Coronary artery (tissue), 2 donors: ENCODE data around the gene SOX21.
"Not testable (repeated sequence)": the region's sequence is repeated elsewhere in the genome, so short reads cannot be mapped to it uniquely, and the experiment has no call there.

Experiments used
- DNase-seq: peaks from one replicate; pipeline ENCODE4 v3.0.0-alpha.2; 2017; ENCODE audit warnings: low spot score
- H3K27ac ChIP-seq, 2 donors: fragments of 200-600 bp; sonication (generic); one replicate each; pipeline ENCODE4 v1.5.1; 2016 to 2019
- H3K4me3 ChIP-seq: fragments of 200-600 bp; sonication (generic); 2 replicates; pipeline ENCODE4 v1.5.1; 2016; ENCODE audit warnings: mild to moderate bottlenecking, moderate library complexity
- CTCF ChIP-seq: fragments of 200-600 bp; sonication (generic); IDR thresholded peaks from one replicate; pipeline ENCODE4 v1.5.1; 2019; ENCODE audit warnings: antibody characterized with exemption

Gene SOX21

GRCh38 chr13:94731028-94731427 lies 18.7 kb upstream of the SOX21 start:
- Histone ChIP-seq H3K27ac (no peak overlapping the region), H3K4me3 (no peak overlapping the region)
- no peak for TF ChIP-seq CTCF
- DNase-seq = no peak

DNA sequence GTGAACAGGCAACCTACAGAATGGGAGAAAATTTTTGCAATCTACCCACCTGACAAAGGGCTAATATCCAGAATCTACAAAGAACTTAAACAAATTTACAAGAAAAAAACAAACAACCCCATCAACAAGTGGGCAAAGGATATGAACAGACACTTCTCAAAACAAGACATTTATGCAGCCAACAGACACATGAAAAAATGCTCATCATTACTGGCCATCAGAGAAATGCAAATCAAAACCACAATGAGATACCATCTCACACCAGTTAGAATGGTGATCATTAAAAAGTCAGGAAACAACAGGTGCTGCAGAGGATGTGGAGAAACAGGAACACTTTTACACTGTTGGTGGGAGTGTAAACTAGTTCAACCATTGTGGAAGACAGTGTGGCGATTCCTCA lies 17.6 kb upstream of the SOX21 start:
- not testable (repeated sequence) for H3K27ac ChIP-seq, DNase-seq, H3K4me3 ChIP-seq

DNA sequence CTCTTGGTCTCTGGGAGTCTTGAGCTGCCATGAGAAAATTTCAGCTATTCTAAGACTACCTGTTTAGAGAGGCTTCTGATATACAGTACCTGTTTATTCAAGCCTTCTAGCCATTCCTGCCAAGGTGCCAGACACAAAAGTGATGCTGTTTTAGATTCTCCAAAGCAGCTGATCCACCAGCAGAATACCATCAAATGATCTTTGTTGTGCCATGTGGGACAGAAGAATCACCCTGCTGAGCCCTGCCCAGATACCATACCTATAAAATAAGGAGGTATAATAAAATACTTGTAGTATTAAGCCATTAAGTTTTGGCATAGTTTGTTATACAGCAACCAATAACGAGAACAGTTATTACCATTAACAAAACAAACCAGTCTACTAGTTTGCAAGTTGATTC lies 14.1 kb upstream of the SOX21 start:
- no peak for TF ChIP-seq CTCF
- DNase-seq = no peak

GRCh38 chr13:94722609-94723345 lies 10.4 kb upstream of the SOX21 start:
- H3K4me3 ChIP-seq = no peak overlapping the region
- TF ChIP-seq CTCF = no peak
- no peak overlapping the region for H3K27ac ChIP-seq
- DNase-seq = no peak

More for the DNA sequence above, 14.1 kb upstream of the SOX21 start:
- H3K4me3 ChIP-seq = no peak overlapping the region
- H3K27ac ChIP-seq = no peak overlapping the region

DNA sequence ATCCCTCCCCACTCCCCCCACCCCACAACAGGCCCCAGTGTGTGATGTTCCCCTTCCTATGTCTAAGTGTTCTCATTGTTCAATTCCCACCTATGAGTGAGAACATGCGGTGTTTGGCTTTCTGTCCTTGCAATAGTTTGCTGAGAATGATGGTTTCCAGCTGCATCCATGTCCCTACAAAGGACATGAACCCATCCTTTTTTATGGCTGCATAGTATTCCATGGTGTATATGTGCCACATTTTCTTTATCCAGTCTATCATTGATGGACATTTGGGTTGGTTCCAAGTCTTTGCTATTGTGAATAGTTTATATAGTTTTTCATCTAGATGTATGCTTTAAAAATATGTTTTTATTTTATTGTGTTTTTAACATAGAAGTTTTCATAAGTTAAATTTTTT lies 6.4 kb upstream of the SOX21 start:
- not testable (repeated sequence) for H3K27ac ChIP-seq, H3K4me3 ChIP-seq, DNase-seq

- H3K4me3 ChIP-seq = no peak overlapping the region
- no peak overlapping the region for H3K27ac ChIP-seq
- DNase-seq = no peak
- no peak for TF ChIP-seq CTCF
These were observed 5.6 kb upstream of the SOX21 start for GRCh38 chr13:94717916-94718315.

DNA sequence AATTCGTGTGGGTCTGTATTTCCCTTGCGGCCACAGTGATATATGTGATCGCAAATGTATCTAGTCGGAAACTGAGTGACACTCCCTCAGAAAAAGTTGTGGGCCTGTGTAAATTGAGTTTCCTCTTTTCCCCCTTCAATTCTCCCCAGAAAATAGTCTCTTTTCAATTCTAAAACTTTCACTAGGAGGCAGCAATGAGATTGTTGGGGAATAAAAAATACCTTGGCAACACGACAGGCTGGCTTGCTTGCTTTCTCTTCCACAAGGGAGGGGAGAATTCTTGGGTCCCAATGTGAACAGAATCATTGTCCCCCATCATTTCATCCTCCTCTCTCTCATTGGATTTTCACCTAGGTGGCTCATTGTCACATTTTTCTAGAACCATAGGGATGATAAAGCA lies 3.7 kb upstream of the SOX21 start:
- TF ChIP-seq CTCF = no peak
- DNase-seq = no peak
- no peak overlapping the region for H3K4me3 ChIP-seq
- no peak overlapping the region for H3K27ac ChIP-seq

- DNase-seq = no peak
- H3K4me3 ChIP-seq = peak overlapping the region; percentile 59
- no peak overlapping the region for H3K27ac ChIP-seq
- no peak for TF ChIP-seq CTCF
These were observed 1.3 kb upstream of the SOX21 start for GRCh38 chr13:94713561-94714182.
